ENCODE measurements around the gene MORN4. TPM values are rescaled to one million over a fixed set of nuclear protein-coding genes. Genes with fewer than 3 reads are reported as not detected.

Gene MORN4
- total and polyA plus RNA-seq, 2 of the 13 experiments (the other 11 are each of a cell fraction or from before 2014, with no cell fraction given) = 3.4 to 9.1 TPM

GRCh38 chr10:97623277-97623676 is 10.0 kb downstream of the MORN4 start (continued):
- peak; percentile 87 for TF ChIP-seq HNF1A (IDR thresholded peaks at IDR 0.05; ENCODE audit: low read depth)
- peak; percentile 83; the same call in 1 of the 2 replicates for TF ChIP-seq HNF1A (CRISPR knock-in tag; IDR thresholded peaks at IDR 0.05; ENCODE audit: borderline replicate concordance)
- 0 out of 2 replicates have a peak, but pooled peaks have one; percentile 22 for TF ChIP-seq NR2F6 (IDR thresholded peaks at IDR 0.05)
- TF ChIP-seq NR2F6 (CRISPR knock-in tag; IDR thresholded peaks at IDR 0.05) = 0 out of 2 replicates have a peak, but pooled peaks have one; percentile 13
- no peak for TF ChIP-seq POLR2A (IDR thresholded peaks at IDR 0.05; ENCODE audit: insufficient read depth in 1 of 2, low read depth in 2 of 2, low read length in 2 of 2)
- TF ChIP-seq ZNF383 (CRISPR knock-in tag; IDR thresholded peaks at IDR 0.05; ENCODE audit: borderline replicate concordance) = no peak
- 0 out of 2 replicates have a peak, but pooled peaks have one; percentile 10 for TF ChIP-seq ZNF770 (CRISPR knock-in tag; IDR thresholded peaks at IDR 0.05)
- no peak for TF ChIP-seq LCORL (IDR thresholded peaks at IDR 0.05)
- peak; percentile 66; the same call in 1 of the 2 replicates for TF ChIP-seq LCORL (CRISPR knock-in tag; IDR thresholded peaks at IDR 0.05)
- peak; percentile 91; the same call in 1 of the 2 replicates for TF ChIP-seq MYNN (CRISPR knock-in tag; IDR thresholded peaks at IDR 0.05; ENCODE audit: low read depth)
- peak; percentile 70; the same call in 1 of the 2 replicates for TF ChIP-seq PAXIP1 (CRISPR knock-in tag; conservative IDR thresholded peaks at IDR 0.05)

All from HepG2 (cell line).